ENCODE results near the gene MARCHF2.

Gene MARCHF2

DNA sequence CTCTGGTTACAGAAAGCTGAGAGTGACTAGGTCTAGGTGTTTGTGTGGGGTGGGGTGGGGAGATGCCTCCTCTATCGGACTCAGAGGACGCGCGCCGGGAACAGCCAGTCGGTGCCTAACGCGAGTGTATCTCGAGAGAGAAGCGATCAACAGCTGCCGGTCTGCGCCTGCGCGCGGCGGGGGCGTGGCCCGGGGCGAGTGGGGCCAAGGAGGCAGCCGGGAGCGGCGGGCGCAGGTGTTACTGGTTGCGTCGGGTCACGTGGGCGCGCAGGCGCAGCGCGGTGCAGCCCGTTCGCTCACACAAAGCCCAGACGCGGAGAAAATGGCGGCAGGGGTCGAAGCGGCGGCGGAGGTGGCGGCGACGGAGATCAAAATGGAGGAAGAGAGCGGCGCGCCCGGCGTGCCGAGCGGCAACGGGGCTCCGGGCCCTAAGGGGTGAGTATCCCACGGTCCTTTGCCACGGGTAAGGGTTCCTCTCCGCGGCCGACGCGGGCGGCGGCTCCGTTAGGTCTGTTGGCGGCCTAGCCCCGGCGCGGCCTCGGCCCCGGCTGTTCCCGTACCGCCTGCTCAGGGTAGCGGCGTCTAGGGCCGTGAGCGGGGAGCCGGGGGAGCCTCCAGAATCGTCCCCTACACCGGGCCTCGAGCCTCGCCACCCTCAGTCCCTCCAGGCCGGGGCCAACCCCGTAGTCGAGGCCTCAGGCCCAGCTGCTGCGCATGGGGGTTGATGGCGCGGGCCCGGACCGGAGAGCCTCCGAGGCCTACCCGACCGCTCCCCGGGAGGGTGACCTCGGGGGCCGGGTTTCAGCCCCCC, 31.8 kb downstream of the MARCHF2 start, which contains the start of gene HNRNPM (continued):
- no peak for TF ChIP-seq ZNF626 (tag by site-specific recombination; IDR thresholded peaks at IDR 0.05)
- TF ChIP-seq ZNF175 (tag by site-specific recombination; IDR thresholded peaks at IDR 0.05): no peak
- TF ChIP-seq, protein P1, sequence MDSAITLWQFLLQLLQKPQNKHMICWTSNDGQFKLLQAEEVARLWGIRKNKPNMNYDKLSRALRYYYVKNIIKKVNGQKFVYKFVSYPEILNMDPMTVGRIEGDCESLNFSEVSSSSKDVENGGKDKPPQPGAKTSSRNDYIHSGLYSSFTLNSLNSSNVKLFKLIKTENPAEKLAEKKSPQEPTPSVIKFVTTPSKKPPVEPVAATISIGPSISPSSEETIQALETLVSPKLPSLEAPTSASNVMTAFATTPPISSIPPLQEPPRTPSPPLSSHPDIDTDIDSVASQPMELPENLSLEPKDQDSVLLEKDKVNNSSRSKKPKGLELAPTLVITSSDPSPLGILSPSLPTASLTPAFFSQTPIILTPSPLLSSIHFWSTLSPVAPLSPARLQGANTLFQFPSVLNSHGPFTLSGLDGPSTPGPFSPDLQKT (IDR thresholded peaks at IDR 0.05; ENCODE audit: borderline replicate concordance, low read depth, low read length): no peak
- no peak for TF ChIP-seq ZNF792 (tag by site-specific recombination; IDR thresholded peaks at IDR 0.05)
- no peak for TF ChIP-seq ZNF48 (tag by site-specific recombination; IDR thresholded peaks at IDR 0.05)
- TF ChIP-seq SP7 (tag by site-specific recombination; IDR thresholded peaks at IDR 0.05): peak; percentile 49
- TF ChIP-seq, protein P2, sequence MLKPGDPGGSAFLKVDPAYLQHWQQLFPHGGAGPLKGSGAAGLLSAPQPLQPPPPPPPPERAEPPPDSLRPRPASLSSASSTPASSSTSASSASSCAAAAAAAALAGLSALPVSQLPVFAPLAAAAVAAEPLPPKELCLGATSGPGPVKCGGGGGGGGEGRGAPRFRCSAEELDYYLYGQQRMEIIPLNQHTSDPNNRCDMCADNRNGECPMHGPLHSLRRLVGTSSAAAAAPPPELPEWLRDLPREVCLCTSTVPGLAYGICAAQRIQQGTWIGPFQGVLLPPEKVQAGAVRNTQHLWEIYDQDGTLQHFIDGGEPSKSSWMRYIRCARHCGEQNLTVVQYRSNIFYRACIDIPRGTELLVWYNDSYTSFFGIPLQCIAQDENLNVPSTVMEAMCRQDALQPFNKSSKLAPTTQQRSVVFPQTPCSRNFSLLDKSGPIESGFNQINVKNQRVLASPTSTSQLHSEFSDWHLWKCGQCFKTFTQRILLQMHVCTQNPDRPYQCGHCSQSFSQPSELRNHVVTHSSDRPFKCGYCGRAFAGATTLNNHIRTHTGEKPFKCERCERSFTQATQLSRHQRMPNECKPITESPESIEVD (tag by site-specific recombination; IDR thresholded peaks at IDR 0.05): no peak
- TF ChIP-seq, protein P3, sequence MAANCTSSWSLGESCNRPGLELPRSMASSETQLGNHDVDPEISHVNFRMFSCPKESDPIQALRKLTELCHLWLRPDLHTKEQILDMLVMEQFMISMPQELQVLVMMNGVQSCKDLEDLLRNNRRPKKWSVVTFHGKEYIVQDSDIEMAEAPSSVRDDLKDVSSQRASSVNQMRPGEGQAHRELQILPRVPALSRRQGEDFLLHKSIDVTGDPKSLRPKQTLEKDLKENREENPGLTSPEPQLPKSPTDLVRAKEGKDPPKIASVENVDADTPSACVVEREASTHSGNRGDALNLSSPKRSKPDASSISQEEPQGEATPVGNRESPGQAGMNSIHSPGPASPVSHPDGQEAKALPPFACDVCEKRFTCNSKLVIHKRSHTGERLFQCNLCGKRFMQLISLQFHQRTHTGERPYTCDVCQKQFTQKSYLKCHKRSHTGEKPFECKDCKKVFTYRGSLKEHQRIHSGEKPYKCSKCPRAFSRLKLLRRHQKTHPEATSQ (tag by site-specific recombination; IDR thresholded peaks at IDR 0.05): peak; percentile 85
- no peak for TF ChIP-seq TRIM28 (IDR thresholded peaks at IDR 0.05; ENCODE audit: borderline replicate concordance, low read length)
- no peak for TF ChIP-seq ZNF701 (tag by site-specific recombination; IDR thresholded peaks at IDR 0.05)
- TF ChIP-seq ZNF585B (tag by site-specific recombination; IDR thresholded peaks at IDR 0.05): no peak
- TF ChIP-seq ZNF791 (tag by site-specific recombination; IDR thresholded peaks at IDR 0.05): no peak
- no peak for TF ChIP-seq ZNF473 (tag by site-specific recombination; IDR thresholded peaks at IDR 0.05)
- TF ChIP-seq, protein P4, sequence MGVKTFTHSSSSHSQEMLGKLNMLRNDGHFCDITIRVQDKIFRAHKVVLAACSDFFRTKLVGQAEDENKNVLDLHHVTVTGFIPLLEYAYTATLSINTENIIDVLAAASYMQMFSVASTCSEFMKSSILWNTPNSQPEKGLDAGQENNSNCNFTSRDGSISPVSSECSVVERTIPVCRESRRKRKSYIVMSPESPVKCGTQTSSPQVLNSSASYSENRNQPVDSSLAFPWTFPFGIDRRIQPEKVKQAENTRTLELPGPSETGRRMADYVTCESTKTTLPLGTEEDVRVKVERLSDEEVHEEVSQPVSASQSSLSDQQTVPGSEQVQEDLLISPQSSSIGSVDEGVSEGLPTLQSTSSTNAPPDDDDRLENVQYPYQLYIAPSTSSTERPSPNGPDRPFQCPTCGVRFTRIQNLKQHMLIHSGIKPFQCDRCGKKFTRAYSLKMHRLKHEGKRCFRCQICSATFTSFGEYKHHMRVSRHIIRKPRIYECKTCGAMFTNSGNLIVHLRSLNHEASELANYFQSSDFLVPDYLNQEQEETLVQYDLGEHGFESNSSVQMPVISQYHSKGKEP (tag by site-specific recombination; IDR thresholded peaks at IDR 0.05): no peak
- no peak for TF ChIP-seq ZNF423 (tag by site-specific recombination; IDR thresholded peaks at IDR 0.05)
- TF ChIP-seq GLI2 (tag by site-specific recombination; IDR thresholded peaks at IDR 0.05; ENCODE audit: borderline replicate concordance, low read depth): no peak
- TF ChIP-seq, protein P5, sequence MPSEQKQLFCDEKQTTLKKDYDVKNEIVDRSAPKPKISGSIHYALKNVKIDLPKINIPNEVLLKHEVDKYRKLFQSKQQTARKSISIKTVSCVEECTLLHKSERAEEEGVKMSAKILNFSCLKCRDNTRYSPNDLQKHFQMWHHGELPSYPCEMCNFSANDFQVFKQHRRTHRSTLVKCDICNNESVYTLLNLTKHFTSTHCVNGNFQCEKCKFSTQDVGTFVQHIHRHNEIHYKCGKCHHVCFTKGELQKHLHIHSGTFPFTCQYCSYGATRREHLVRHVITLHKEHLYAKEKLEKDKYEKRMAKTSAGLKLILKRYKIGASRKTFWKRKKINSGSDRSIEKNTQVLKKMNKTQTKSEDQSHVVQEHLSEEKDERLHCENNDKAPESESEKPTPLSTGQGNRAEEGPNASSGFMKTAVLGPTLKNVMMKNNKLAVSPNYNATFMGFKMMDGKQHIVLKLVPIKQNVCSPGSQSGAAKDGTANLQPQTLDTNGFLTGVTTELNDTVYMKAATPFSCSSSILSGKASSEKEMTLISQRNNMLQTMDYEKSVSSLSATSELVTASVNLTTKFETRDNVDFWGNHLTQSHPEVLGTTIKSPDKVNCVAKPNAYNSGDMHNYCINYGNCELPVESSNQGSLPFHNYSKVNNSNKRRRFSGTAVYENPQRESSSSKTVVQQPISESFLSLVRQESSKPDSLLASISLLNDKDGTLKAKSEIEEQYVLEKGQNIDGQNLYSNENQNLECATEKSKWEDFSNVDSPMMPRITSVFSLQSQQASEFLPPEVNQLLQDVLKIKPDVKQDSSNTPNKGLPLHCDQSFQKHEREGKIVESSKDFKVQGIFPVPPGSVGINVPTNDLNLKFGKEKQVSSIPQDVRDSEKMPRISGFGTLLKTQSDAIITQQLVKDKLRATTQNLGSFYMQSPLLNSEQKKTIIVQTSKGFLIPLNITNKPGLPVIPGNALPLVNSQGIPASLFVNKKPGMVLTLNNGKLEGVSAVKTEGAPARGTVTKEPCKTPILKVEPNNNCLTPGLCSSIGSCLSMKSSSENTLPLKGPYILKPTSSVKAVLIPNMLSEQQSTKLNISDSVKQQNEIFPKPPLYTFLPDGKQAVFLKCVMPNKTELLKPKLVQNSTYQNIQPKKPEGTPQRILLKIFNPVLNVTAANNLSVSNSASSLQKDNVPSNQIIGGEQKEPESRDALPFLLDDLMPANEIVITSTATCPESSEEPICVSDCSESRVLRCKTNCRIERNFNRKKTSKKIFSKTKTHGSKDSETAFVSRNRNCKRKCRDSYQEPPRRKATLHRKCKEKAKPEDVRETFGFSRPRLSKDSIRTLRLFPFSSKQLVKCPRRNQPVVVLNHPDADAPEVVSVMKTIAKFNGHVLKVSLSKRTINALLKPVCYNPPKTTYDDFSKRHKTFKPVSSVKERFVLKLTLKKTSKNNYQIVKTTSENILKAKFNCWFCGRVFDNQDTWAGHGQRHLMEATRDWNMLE (tag by site-specific recombination; conservative IDR thresholded peaks at IDR 0.05; ENCODE audit: low read depth): no peak
- no peak for TF ChIP-seq ZNF596 (tag by site-specific recombination; IDR thresholded peaks at IDR 0.05)
- TF ChIP-seq ZNF157 (tag by site-specific recombination; IDR thresholded peaks at IDR 0.05): no peak
- no peak for TF ChIP-seq ZNF549 (tag by site-specific recombination; IDR thresholded peaks at IDR 0.05)
- no peak for TF ChIP-seq KLF1 (tag by site-specific recombination; IDR thresholded peaks at IDR 0.05)
- no peak for TF ChIP-seq ZNF426 (tag by site-specific recombination; IDR thresholded peaks at IDR 0.05)
- TF ChIP-seq, protein P6, sequence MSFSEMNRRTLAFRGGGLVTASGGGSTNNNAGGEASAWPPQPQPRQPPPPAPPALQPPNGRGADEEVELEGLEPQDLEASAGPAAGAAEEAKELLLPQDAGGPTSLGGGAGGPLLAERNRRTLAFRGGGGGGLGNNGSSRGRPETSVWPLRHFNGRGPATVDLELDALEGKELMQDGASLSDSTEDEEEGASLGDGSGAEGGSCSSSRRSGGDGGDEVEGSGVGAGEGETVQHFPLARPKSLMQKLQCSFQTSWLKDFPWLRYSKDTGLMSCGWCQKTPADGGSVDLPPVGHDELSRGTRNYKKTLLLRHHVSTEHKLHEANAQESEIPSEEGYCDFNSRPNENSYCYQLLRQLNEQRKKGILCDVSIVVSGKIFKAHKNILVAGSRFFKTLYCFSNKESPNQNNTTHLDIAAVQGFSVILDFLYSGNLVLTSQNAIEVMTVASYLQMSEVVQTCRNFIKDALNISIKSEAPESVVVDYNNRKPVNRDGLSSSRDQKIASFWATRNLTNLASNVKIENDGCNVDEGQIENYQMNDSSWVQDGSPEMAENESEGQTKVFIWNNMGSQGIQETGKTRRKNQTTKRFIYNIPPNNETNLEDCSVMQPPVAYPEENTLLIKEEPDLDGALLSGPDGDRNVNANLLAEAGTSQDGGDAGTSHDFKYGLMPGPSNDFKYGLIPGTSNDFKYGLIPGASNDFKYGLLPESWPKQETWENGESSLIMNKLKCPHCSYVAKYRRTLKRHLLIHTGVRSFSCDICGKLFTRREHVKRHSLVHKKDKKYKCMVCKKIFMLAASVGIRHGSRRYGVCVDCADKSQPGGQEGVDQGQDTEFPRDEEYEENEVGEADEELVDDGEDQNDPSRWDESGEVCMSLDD (tag by site-specific recombination; IDR thresholded peaks at IDR 0.05): 0 out of 2 replicates have a peak, but pooled peaks have one; percentile 62
- peak; percentile 97 for TF ChIP-seq ZNF341 (tag by site-specific recombination; IDR thresholded peaks at IDR 0.05; ENCODE audit: low read depth)
- TF ChIP-seq WT1 (tag by site-specific recombination; IDR thresholded peaks at IDR 0.05): no peak
